ENCODE results near the gene LMF2.
A peak's percentile ranks its signal among the peaks of the same experiment; 100 is the strongest.
"Not testable (repeated sequence)": the region's sequence is repeated elsewhere in the genome, so short reads cannot be mapped to it uniquely, and the experiment has no call there.

LMF2 gene, protein sequence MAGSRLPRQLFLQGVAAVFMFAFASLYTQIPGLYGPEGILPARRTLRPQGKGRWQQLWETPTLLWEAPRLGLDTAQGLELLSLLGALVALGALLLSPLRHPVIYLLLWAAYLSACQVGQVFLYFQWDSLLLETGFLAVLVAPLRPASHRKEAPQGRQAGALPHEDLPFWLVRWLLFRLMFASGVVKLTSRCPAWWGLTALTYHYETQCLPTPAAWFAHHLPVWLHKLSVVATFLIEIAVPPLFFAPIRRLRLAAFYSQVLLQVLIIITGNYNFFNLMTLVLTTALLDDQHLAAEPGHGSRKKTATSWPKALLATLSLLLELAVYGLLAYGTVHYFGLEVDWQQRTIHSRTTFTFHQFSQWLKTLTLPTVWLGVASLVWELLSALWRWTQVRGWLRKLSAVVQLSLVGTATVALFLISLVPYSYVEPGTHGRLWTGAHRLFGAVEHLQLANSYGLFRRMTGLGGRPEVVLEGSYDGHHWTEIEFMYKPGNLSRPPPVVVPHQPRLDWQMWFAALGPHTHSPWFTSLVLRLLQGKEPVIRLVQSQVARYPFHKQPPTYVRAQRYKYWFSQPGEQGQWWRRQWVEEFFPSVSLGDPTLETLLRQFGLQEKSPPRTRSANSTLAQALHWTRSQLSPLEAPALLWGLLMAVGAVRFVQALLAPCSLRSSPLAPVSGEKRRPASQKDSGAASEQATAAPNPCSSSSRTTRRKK

GRCh38 chr22:50507421-50507990 is at the start of gene LMF2:
LMF2 (minus strand) TSS chr22:50507702; CDS start chr22:50507675, 27 bp downstream.
- peak; percentile 95 for DNase-seq

DNA sequence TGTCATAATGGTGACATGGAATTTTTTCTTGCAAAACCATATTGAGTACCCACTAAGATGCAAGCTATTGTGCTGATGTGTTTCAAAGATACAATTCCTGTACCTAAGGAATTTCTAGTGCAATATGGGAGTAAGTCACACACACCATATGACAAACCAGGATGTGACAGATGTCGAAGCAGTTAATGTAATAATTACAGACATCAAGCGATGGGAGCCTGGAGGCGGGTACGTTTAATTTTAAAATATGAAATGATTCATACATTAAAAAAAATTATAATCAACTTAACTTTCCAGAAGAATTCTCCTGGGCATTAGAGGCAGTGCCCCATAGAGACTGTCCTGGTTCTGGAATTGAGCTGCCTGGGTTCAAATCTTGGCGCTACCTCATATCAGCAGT is 49.2 kb upstream of the LMF2 start:
- no peak for DNase-seq

DNA sequence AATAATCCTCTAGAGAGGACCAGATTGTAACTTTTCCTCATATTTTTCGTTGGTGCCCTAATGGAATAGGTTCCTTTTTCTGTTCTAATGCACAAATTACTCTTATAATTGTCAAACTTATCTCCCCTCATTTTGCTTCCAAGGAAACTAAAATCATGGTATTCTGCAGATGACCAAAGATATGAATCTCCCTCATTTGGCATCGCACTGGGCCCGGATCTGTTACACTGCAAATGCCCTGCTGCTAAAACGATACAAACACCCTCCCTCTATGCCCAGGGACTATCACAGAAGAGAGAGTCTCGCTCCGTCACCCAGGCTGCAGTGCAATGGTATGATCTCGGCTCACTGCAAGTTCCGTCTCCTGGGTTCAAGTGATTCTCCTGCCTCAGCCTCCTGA is 45.8 kb upstream of the LMF2 start:
- DNase-seq, result no peak

DNA sequence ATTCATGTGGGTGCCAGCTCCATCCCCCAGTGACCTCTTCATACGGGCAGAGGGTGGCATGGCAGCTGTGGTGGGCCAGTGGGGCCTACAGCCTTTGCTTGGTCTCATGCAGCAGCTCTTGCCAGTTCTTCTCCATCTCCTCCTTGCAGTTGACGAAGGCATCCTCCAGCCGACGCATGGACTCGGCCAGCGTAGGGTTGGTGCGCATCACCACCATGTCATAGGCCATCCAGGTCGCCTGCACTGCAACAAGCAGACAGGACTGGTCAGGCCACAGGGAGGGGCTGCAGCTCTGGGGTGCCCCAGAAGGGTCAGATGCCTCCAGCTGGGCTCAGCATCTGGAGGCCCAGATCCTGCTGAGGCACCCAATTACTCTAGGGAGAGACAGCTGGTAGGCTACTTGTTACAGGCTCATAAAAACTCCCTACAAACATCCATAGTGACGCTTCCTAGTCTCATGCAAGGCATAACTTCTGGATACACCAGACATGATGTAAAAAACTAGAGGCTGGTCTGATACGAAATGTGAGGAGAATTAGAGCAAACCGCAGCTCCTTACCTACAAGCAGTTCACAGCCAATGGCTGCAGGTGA is 43.8 kb upstream of the LMF2 start:
- no peak for DNase-seq

DNA sequence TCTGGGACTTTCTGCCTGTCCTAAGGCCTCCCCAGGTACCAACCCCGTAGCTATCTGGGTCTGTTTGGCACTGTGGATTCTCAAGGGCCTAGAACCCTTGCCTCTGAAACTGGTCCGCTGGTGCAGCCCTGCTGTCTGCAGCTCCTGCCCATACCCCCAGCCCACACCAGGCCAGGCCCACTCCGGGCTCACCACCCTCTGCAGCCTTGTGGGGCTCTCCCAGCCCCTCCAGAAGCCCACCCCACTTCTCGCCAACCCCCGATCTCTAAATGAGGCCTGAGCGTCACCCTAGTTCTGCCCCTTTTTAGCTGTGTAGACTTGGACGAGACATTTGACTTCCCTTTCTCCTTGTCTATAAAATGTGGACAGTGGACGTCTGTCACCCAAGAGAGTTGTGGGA is 42.9 kb upstream of the LMF2 start:
- DNase-seq, result no peak

DNA sequence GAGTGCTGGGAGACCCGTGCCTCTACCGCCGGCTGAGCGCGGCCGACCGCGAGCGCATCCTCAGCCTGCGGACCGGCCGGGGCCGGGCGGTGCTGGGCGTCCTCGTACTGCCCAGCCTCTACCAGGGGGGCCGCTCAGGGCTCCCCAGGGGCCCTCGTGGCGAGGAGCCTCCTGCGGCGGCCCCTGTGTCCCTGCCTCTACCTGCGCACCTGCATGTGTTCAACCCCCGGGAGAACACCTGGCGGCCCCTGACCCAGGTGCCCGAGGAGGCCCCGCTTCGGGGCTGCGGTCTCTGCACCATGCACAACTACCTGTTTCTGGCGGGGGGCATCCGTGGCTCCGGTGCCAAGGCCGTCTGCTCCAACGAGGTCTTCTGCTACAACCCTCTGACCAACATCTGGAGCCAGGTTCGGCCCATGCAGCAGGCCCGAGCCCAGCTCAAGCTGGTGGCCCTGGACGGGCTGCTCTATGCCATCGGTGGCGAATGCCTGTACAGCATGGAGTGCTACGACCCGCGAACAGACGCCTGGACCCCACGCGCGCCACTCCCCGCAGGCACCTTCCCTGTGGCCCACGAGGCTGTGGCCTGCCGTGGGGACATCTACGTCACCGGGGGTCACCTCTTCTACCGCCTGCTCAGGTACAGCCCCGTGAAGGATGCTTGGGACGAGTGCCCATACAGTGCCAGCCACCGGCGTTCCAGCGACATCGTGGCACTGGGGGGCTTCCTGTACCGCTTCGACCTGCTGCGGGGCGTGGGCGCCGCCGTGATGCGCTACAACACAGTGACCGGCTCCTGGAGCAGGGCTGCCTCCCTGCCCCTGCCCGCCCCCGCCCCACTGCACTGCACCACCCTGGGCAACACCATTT is 41.7 kb upstream of the LMF2 start:
- no peak for DNase-seq

DNA sequence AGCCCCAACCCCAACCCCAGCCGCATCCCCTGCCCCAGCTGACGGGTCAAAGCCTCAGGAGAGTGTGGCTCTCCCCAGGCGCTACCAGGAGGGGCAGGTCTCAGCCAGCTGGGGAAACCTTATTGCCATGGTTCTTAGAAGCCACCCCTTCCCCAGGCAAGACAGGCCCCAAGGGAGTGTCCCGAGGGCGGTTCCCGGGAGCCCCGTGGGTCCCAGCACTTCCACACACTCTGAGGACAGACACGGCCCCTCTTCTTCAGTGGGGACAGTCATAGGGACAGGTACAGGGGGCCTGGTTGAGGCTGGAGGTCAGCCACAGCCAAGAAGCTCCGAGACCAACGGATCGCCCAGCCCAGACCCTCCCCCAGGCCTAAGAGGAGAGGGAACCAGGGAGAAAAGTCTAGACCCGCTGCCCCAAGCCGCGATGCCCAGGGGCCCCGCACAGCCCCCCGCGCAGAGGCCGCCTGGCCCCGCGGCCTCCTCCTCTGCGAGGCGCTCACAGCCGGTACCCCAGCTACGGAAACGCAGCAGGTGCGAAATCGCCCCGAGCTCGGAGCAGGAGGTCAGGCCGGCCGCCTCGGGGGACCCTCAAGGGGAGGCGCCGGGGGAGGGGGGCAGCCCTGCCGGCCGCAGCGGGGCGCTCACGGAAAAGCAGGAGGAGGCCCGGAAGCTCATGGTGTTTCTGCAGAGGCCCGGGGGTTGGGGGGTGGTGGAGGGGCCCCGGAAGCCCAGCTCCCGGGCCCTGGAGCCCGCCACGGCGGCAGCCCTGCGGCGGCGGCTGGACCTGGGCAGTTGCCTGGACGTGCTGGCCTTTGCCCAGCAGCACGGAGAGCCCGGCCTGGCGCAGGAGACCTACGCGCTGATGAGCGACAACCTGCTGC is 40.8 kb upstream of the LMF2 start:
- no peak for DNase-seq

GRCh38 chr22:50547263-50547985 is 39.9 kb upstream of the LMF2 start:
- DNase-seq, result no peak

DNA sequence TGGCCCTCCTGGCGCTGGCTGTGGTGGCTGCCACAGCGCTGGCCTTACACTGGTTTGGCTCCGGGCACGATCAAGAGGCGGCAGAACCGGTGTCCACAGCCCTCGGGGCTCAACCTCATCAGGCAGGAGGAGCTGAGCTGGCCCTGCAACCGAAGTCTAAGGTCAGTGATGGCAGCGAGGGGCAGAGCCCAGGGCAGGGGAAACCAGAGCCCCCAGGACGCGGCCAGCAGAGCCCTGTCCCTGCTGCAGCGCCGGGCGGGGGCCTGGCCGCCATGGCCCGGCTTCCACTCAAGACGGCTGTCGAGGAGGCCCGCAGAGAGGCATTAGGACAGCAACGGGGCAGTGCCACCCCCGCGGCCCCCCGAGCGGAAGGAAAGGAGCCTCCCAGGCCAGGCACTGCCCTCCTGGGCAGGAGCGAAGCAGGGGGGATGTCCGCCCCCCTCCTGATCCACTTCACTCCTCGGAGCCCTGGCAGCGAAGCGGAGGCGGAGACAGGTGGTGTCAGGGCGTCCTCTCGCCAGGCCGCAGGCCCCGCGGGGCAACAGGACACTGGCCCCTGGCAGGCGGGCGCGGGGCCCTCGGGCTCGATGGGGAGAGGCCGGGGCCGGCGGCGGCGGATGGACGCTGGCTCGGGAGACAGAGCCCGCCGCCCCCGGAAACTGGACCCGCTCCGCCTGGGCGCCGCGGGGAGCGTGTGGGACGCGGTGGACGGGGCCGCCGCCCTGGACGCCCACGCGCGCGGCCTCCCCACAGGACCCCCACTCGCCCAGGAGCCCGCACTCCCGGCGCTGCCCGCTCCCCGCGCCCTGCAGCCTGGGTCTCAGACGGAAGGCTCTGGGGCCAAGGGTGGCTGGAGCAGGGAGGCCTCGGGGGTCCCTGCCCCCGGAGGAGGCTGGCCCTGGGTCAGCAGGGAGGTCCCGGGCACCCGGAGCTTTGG is 39.1 kb upstream of the LMF2 start:
- DNase-seq, result no peak

DNA sequence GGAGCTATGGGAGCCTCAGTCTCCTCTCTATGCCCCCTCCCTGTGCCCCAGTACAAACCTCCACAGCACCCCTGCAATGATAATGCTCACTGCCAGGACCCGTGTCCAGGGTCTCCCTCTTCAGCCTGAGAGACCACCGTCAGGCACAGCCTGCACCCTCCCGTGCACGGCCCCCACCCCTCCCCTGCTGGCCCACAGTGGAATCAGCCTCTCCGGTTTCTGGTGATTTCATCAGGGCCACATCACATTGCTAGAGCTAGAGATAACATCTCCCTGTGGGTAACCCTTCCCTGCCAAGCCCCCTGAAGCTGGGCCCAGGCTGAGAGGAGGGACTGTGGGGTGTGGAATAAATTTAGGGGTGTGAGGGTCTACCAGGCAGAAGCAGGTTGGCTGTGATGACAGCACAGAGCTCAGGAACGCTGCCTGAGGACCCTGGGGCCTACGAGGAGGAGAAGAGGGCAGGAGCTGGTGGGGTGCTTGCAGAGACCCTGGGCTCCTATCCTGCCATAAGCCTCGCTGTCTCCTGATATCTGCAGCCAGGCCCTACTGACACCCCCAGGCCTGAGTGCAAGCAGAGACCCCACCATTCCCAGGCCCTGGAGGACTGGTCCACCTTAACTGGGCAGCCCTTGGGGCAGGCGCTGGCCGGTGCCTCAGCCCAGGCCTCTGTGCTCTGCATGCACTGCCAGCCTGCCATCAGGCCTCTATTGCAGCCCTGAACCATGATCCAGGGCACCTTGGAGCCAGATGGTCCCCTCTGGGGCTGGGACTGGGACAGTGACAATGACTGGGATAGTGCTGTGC is 38.2 kb upstream of the LMF2 start, which contains the start of gene KLHDC7B:
TSS of gene KLHDC7B (plus strand) at position 378 of the 804 bp plus-strand sequence. CDS start at position 723, 345 bp downstream.
- DNase-seq, result no peak

- no peak for DNase-seq
These were observed 37.3 kb upstream of the LMF2 start for GRCh38 chr22:50544746-50545253.

GRCh38 chr22:50544078-50544745 is 36.7 kb upstream of the LMF2 start:
- no peak for DNase-seq

- DNase-seq, result no peak
These were observed 35.0 kb upstream of the LMF2 start for GRCh38 chr22:50542416-50542927.

- DNase-seq, result not testable (repeated sequence)
These were observed 34.1 kb upstream of the LMF2 start for GRCh38 chr22:50541667-50542026.

GRCh38 chr22:50540381-50540780 is 32.9 kb upstream of the LMF2 start:
- DNase-seq, result no peak

- DNase-seq, result no peak
These were observed 30.3 kb upstream of the LMF2 start for GRCh38 chr22:50537765-50538164.

DNA sequence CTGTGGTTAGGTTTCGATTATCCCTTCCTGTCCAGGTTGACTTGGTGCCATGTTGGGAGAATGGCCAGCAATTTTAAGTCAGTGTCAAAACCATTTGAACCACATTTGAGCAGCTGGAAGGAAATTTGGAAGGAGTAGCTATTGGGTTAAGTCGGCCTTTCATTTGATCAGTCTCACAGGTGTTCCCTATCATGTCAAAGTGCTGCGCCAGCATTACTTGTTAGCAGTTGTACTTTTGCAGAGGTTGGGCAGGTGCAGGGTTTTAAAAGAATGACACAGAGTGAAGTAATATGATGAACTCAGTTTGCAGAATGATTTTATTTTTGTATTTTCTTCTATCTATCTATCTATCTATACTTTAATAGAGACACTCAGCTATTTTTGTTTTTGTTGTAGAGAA is 28.7 kb upstream of the LMF2 start:
- DNase-seq, result no peak

DNA sequence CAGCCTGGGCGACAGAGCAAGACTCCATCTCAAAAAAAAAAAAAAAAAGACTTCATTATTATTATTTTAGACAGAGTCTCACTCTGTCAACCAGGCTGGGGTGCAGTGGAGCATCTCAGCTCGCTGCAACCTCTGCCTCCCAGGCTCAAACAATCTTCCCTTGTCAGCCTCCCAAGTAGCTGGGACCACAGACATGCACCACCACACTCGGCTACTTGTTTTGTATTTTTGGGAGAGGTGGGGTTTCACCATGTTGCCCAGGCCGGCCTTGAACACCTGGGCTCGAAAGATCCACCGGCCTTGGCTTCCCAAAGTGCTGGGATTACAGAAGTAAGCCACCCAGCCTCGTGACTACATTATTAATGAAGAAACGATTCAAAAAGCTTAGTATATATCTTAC is 27.6 kb upstream of the LMF2 start:
- DNase-seq, result no peak

Measured in cortex of kidney (tissue), 1 donor.